HG03196 (cell line): Measurements from ENCODE around the gene MAZ.
"Not testable (repeated sequence)": the region's sequence is repeated elsewhere in the genome, so short reads cannot be mapped to it uniquely, and the experiment has no call there.

ENCODE experiments used
- ATAC-seq: cut with Tn5 transposase; IDR thresholded peaks from one replicate; pipeline ENCODE4 v1.9.1; 2021; ENCODE audit not compliant: unreplicated experiment

The MAZ gene

DNA sequence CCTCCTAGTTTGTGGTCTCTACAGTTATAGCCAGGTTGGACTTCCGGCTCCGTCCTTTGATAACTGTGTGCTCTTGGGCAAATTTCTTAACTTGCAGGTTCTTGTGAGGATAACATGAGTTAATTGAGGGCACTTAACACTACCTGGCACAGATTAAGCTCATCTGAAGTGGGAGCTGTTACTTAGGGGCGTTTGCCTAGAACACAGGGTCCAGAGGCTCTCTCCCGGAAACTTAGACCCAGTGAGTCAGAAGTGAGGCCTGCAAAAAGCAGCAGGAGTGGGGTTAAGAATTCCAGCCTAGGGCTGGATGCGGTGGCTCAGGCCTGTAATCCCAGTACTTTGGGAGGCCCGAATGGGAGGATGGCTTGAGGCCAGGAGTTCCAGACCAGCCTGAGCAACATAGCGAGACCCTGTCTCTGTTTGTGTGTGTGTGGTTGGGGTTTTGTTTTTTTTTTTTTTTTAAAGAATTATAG is 15.3 kb downstream of the MAZ start:
- ATAC-seq = no peak

DNA sequence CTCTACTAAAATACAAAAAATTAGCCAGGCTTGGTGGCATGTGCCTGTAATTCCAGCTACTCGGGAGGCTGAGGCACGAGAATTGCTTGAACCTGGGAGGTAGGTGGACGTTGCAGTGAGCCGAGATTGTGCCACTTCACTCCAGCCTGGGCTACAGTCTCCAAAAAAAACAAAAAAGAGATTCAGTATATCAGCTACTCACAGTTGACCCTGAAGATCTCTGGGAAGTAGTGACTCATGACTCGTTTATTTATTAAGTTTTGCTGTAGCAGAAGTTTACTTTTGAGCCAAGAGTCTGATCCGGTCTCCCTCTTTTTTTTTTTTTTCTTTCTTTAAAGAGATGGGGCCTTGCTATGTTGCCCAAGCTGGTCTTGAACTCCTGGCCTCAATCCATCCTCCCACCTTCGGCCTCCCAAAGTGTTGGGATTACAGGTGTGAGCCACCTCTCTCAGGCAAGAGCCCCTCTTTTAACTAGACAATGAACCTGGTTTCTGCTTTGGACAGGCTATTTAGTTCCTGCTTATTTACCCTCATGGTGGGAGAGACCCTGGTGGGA is 18.3 kb downstream of the MAZ start:
- ATAC-seq = no peak

- no peak for ATAC-seq
Observed at GRCh38 chr16:29825145-29826044, 19.1 kb downstream of the MAZ start.

GRCh38 chr16:29826342-29826695 is 20.0 kb downstream of the MAZ start:
- no peak for ATAC-seq

GRCh38 chr16:29830774-29831173 is 24.4 kb downstream of the MAZ start:
- no peak for ATAC-seq

DNA sequence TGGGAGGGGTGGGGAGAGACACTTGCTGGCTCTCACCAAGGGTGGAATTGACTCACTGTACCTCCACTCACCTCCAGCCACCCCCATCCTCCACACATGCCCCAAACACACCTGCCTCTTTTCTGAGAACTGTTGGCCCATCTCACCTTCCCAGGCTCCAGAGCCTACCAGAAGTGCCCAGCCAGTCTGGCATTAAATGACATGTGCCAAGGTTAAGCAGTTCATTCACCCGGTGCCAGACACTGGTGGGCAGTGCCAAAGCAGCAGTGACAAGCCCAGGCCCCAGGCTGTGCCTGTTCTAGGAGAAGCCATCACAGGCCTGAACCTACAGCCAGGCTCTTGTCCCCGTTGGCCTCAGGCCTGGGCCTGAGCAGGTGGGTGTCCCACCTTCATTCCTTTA is 25.2 kb downstream of the MAZ start:
- ATAC-seq = no peak

DNA sequence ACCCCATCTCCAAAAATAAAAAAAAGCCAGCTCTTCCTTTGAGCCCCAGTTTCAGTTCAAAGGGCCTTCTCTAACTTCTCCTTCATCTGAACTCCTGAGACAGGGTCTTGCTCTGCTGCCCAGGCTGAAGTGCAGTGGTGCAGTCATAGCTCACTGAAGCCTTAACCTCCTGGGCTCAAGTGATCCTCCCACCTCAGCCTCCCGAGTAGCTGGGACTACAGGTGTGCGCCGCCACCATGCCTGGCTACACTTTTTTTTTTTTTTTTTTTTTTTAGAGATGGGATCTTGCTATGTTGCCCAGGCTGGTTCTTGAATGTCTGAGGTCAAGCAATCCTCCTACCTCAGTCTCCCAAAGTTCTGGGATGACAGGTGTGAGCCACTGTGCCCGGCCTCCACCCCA is 26.9 kb downstream of the MAZ start:
- not testable (repeated sequence) for ATAC-seq

DNA sequence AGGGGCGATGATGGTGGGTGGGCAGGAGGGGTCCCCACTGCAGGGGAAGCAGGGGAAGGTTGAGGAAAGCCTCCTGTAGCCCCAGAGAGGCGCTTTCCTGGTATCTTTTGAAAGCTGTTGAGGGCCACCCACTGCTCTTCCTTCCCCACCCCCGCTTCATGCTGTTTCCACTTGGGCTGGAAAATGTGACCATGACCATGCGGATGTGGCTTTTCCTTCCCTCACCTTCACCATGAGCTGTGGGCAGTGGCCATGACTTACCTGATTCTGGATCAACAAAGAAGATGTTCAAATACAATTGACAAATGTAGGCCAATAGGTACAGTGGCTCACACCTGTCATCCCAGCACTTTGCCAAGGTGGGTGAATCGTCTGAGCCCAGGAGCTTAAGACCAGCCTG is 27.8 kb downstream of the MAZ start:
- no peak for ATAC-seq

- ATAC-seq = no peak
Observed at GRCh38 chr16:29835926-29836325, 29.6 kb downstream of the MAZ start.

DNA sequence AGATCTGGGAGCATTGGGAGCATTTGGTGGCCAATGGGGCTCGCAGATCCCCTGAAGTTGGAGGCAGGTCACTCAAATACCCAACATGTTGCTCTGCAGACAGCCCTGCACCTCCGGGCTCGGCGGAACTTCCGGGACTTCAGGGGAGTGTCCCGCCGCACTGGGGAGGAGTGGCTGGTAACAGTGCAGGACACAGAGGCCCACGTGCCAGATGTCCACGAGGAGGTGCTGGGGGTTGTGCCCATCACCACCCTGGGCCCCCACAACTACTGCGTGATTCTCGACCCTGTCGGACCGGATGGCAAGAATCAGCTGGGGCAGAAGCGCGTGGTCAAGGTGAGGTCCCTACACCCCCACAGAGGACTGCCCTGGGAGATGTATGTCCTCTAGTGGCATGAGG is 30.3 kb downstream of the MAZ start:
- ATAC-seq = no peak

GRCh38 chr16:29837841-29838240 is 31.5 kb downstream of the MAZ start:
- no peak for ATAC-seq

DNA sequence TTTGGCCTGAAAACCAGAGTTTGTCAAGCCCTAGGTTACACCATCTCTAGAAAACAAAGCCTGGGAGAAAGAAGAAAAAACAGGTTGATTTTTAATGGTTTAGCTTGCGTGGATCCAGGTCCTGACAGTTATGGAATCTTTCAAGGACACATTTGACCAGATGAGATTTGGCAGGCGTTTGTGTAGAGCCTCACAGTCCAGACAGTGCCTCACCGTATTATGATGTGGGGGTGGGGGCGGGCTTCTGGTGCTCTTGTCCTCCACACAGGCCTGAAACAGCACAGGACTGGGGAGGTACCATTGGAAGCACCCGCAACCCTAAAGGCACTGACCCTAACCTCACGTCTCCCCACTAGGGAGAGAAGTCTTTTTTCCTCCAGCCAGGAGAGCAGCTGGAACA is 33.5 kb downstream of the MAZ start:
- no peak for ATAC-seq

- ATAC-seq = no peak
Observed at GRCh38 chr16:29840240-29840639, 33.9 kb downstream of the MAZ start.

DNA sequence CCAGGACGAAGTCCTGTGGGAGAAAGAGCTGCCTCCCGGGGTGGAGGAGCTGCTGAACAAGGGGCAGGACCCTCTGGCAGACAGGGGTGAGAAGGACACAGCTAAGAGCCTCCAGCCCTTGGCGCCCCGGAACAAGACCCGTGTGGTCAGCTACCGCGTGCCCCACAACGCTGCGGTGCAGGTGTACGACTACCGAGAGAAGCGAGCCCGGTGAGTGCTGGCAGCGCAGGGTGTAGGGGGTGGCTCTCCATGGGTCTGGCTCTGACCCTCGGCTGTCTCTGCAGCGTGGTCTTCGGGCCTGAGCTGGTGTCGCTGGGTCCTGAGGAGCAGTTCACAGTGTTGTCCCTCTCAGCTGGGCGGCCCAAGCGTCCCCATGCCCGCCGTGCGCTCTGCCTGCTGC is 35.3 kb downstream of the MAZ start:
- ATAC-seq = no peak

- ATAC-seq = no peak
Observed at GRCh38 chr16:29842732-29843346, 36.5 kb downstream of the MAZ start.

DNA sequence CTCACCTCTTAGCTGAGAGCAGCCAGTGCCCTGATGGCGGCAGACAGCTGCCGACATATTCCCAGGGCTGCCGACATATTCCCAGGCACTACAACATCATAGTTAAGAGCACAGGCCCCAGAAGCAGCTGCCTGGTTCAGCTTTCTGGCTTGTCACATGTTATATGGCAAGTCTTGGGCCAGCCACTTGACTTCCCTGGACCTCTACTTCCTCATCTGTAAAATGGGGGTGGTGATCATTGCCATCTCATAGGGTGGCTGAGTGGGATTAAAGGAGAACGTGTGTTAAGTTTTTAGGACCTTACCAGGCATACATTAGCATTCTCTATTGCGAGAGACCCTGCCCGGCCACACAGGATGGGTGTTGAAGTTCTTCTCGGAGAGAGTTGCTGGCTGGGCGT is 37.6 kb downstream of the MAZ start:
- no peak for ATAC-seq

DNA sequence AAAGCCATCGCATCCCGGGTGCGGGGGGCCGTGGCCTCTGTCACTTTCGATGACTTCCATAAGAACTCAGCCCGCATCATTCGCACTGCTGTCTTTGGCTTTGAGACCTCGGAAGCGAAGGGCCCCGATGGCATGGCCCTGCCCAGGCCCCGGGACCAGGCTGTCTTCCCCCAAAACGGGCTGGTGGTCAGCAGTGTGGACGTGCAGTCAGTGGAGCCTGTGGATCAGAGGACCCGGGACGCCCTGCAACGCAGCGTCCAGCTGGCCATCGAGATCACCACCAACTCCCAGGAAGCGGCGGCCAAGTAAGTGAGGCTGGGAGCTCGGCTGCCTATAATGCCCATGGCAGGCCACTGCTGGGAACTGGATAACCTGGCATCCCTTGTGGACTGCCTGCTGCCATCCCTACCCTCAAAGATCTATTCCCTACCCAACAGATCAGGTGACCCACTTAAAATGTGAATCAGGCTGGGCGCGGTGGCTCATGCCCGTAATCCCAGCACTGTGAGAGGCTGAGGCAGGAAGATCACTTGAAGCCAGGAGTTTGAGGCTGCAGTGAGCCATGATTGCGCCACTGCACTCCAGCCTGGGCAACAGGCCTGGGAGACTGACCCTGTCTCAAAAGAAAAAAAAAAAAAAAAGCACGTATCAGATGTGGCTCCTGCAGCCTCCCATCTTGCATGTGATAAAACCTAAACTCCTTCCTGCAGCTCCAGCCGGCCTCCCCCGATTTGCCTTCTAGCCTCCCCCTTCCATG is 38.4 kb downstream of the MAZ start:
- ATAC-seq = no peak

- ATAC-seq = no peak
Observed at GRCh38 chr16:29845656-29846055, 39.3 kb downstream of the MAZ start.

GRCh38 chr16:29848420-29849297 is 42.3 kb downstream of the MAZ start:
- no peak for ATAC-seq

- no peak for ATAC-seq
Observed at GRCh38 chr16:29849505-29849904, 43.2 kb downstream of the MAZ start.

GRCh38 chr16:29850998-29851397 is 44.7 kb downstream of the MAZ start:
- no peak for ATAC-seq
